CD1c-positive myeloid dendritic cell (primary cell): ENCODE measurements around the gene NTRK3.

Experiments used
- DNase-seq: peaks from one replicate; pipeline ENCODE4 v3.0.0-alpha.2; 2016; ENCODE audit errors: extremely low spot score

NTRK3 gene

DNA sequence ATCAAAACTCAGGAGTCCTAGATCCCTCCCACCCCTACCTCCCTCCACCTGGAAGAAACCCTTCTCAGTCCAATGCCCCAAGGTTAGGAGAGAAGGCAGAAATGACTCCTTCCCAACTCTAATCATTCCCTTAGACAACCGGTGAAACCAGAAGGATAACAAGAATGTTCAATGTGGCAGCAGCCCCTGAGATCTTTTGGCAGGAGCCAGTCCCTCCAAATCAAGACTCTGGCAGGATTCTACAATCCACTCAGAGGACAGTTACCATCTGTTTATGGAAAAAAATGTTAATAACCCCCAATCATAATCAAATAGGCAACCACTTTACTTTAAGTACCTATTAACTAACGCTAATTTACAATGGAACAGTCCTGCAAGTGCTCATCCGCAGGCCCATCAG, 136.5 kb downstream of the NTRK3 start:
- DNase-seq = no peak

- no peak for DNase-seq
Measured at GRCh38 chr15:88118741-88119140, 137.8 kb downstream of the NTRK3 start.

GRCh38 chr15:88118035-88118434, 138.5 kb downstream of the NTRK3 start:
- DNase-seq = no peak

DNA sequence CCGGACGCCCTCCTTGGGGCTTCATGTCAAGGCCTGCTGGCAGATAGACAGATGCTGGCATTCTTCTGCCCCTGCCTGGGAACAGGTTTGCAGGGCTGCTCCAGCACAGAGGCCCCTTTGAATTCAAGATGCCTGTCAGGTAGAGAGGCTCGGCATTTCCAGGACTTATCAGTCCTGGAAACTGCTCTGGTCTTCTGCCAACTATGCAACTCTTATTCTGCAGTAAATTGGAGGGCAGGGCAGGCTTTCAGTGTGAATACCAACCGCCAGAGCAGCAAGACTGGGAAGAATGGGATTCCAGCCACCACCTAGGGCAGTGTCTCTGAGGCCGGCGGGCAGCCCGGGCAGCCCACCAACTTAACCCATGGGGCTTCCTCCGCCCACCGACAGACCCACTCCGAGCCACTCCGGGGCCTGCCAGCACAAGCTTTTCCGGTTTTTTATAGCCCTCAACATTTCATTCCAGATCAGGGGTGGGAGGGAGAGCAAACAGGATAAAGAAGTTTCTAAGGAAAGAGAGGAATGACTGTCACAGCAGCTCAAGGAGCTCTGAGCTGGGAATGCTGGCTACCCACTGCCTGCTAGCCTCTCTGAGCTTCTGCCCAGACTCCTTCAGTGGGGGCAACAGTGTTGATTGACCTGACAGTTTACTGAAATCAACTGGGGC, 140.9 kb downstream of the NTRK3 start:
- DNase-seq = no peak

GRCh38 chr15:88113613-88114308, 142.8 kb downstream of the NTRK3 start:
- no peak for DNase-seq

- no peak for DNase-seq
Measured at GRCh38 chr15:88108991-88109390, 147.5 kb downstream of the NTRK3 start.

- DNase-seq = no peak
Measured at GRCh38 chr15:88108477-88108876, 148.1 kb downstream of the NTRK3 start.

- DNase-seq = no peak
Measured at GRCh38 chr15:88106074-88106473, 150.5 kb downstream of the NTRK3 start.

GRCh38 chr15:88104357-88104756, 152.2 kb downstream of the NTRK3 start:
- no peak for DNase-seq

DNA sequence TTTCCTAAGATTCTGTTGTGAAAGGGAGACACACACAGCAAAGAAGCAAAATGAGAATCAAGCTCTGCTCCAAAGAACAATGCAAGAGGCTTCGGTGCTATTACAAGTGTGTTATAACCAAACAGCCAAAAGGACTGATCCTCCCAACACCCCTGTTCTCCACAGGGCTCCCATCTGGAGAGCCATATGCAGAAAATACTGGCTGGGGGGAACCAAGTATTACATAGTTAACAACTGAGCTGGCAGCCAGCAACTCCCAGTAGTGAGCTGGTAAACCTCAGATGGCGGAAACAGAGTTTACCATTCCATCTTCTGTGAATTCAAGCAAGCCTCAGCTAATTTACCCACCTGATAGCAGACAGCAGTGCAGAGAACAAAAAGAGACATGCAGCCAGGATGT, 156.4 kb downstream of the NTRK3 start:
- DNase-seq = no peak

- no peak for DNase-seq
Measured at GRCh38 chr15:88098361-88098760, 158.2 kb downstream of the NTRK3 start.

- no peak for DNase-seq
Measured at GRCh38 chr15:88091444-88092016, 165.0 kb downstream of the NTRK3 start.

DNA sequence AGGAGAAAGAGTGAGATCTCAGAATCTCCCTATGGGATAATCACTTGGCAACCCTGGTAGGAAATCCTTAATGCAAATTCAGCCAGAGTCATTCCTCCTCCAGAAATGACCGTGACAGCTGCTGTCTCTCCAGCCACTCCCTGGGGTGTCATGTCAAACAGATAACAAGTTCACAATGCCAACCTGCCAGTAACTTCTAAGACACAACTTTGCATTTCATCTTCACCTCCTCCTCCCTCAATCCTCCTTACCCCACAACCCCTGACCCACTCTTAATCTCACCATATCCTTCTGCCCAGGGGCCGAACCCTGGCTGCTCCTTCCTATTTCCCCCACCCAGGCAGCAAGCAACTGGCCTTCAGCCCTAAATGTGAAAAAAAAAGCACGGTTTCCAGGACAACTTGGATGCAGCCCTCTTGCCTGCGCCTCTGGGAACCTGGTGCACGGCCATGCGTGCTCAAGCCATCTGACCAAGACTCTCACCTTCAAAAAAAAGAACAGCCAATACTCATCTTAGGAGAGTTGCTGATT, 166.0 kb downstream of the NTRK3 start:
- no peak for DNase-seq

DNA sequence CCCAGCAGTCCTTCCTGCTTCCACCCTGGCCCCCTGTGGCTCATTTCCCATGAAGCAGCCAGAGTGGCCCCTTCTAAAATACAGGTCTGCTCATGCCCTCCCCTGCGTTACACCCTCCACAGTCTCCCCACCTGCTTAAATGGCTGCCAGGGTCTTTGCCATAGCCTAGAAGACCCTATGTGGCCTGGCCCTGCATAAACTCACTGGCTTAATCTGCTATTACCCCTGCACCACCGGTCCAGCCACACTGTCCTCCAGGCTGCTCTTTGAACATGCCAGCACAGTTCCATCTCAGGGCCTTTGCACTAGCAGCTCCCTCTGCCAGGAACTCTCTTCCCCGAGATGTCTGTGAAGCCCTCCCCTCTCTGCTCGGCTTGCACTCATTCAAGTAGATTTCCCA, 166.8 kb downstream of the NTRK3 start:
- DNase-seq = no peak

DNA sequence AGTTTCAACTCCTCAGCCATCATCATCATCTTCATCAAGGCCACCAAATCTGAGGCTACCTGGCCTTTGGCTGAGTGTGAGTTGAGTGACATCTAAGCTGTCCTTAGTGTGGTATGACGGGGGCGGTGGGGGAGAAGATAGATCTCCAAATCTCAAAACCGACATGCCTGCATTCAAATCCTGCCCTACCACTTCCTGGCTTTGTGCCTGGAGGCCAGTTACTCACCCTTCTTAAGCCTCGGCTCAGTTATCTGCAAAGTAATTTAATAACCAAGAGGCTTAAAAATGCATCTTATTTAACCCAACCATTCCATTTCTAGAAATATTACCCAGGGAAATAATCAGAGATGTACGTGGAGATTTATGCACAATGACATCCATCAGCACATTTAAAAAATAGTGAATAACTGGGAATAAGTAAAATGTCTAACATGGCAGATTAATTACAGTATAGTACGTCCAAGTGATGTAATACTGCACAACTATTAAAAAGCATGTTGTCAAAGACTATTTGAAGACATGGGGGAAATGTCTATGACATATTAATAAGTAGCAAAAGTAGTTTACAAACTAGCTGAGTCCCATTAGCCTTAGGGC, 167.4 kb downstream of the NTRK3 start:
- DNase-seq = no peak

DNA sequence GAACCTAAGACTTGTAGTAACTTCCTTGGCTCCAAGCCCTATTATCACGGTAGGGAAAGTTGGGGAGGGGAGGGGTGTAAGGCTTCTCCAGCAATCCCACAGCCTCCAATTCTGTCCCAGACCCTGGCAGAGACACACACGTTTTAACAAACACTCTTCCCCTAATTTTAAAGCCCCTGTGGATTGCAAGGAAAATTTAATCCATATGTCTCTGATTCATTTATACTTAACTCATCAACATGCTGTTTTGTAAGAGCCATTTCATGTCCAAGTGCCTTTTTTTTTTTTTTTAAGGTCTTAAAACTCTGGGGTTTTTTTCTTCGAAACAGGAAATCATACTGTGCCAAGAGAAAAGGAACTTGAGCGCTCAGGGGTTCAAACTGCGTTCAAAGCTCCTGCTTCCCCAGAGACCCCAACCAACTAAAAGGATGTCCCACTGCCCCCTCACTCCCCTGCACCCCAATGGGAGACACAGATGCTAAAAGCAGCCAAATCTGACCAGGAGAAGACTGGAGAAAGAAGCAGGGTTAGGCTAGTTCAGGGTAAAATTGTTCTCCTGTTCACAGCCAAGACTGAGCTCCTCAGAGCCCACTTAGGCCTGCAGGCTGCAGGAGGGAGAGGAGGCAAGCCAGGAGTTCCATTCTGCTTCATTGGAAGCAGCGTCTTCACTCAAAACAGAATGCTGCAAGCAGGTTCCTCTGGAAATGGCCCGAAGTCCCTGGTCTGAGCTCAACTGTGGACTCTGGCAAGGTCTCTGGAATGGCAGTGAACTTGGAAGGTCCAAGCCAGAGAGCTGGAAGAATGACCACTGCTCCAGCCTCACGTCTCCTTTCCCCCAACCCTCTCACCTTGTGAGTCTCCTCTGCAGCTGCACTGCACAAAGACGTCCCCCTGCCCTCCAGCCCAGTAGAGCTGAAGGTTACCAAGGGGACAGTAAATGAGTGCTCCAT, 172.5 kb downstream of the NTRK3 start:
- DNase-seq = no peak

DNA sequence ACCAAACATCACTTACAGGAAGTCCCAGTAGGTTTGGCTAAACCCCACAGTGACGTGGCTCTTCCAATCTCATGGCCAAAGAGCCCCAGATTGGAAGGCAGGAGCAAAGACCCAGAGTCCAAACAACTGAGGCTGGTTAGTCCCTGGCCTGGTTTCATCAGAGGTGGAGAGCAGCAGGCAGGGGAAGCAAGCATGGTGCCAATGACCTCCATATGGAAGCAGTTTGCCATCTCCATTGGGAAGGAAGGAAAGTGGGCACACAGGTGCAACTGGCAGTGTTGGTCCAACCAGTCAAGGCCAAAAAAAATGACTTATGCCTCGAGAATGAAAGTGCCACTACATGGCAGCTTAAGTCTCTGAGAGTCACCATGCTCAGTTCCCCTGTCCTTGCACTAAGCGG, 175.9 kb downstream of the NTRK3 start:
- DNase-seq = no peak

- no peak for DNase-seq
Measured at GRCh38 chr15:88077296-88078020, 179.1 kb downstream of the NTRK3 start.

GRCh38 chr15:88076328-88076727, 180.2 kb downstream of the NTRK3 start:
- no peak for DNase-seq

- no peak for DNase-seq
Measured at GRCh38 chr15:88075102-88075501, 181.4 kb downstream of the NTRK3 start.

DNA sequence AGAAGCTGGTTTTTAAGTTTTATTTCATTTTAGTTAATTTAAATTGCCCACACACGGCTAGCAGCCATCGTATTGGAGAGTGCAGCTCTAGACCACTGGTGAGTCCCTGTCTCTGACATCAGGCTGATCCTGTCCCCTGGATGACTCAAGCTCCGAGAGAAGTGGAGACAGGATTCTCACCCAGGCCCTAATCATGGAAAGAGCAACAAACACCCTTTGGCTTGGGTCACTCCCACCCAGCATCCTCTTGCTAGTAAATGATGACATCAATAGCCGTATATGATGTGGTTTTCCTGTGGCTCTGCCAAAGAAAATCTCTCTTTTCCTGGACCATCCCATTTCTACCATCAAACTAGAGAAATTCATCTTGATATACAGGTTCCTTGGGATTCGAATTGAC, 182.2 kb downstream of the NTRK3 start:
- DNase-seq = no peak
